AG09309 (cell line): ENCODE measurements around the gene CDC42BPB.

ENCODE experiments used
- DNase-seq: peaks from one replicate; pipeline ENCODE4 v3.0.0-alpha.2; 2010; ENCODE audit warnings: low read depth
- H3K4me3 ChIP-seq: 2 replicates; pipeline ENCODE4 v1.5.1; 2011; ENCODE audit warnings: mild to moderate bottlenecking, low read depth, low read length, moderate library complexity; ENCODE audit not compliant: control insufficient read depth
- CTCF ChIP-seq: IDR thresholded peaks from 2 replicates; pipeline ENCODE4 v1.5.1; 2011; ENCODE audit warnings: mild to moderate bottlenecking, low read depth, low read length, inconsistent platforms; ENCODE audit not compliant: insufficient read depth, control insufficient read depth; ENCODE audit errors: missing control alignments

CDC42BPB gene

GRCh38 chr14:102932484-102933248 is 124.7 kb downstream of the CDC42BPB start:
- TF ChIP-seq CTCF = no peak
- H3K4me3 ChIP-seq = no peak overlapping the region
- DNase-seq = no peak

- DNase-seq = no peak
- no peak overlapping the region for H3K4me3 ChIP-seq
- TF ChIP-seq CTCF = no peak
Observed at GRCh38 chr14:102931580-102932285, 125.6 kb downstream of the CDC42BPB start.

DNA sequence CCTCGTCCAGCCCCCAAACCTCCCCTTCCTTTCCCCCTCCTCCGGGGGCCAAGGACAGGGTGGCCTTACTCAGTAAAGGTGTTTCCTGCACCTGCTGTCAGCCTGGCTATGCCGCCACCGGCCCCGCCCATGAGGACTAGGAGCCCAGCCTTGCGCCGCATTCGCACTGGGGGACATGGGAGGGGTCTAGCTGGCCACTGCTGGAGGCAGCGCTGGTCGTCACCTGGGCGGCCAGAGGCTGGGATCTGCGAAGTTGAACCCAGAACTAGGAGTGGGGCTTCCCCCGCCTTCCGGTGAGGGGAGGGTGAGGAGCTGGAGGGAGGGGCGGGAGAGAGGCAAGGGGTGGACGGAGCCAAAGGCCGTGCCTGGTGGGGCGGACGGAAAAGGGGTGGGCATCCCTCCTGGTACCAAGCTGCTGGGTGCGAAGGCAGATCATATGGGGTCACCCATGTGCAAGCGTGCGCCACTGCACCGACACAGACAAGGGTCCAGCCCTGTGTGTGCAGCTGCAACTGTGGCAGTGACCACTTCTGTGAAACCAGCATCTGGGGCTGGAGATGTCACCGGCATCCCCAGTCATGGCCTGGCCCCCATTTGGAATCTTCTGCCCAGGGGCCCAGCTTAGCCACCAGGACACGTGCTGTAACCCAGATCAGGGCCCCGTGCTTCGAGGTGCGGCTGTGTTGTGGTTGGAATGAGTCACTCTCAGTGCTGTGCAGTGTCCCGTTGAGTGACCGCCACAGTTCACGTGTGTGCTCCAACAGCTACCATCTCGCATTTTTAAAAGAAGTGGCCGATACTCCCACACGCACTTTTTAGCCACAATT is 126.4 kb downstream of the CDC42BPB start:
- no peak for TF ChIP-seq CTCF
- no peak for DNase-seq
- no peak overlapping the region for H3K4me3 ChIP-seq

GRCh38 chr14:102930138-102930752 is 127.1 kb downstream of the CDC42BPB start:
- no peak for TF ChIP-seq CTCF
- DNase-seq = no peak
- H3K4me3 ChIP-seq = no peak overlapping the region

GRCh38 chr14:102929241-102930137 is 127.9 kb downstream of the CDC42BPB start:
- no peak for DNase-seq
- H3K4me3 ChIP-seq = no peak overlapping the region
- no peak for TF ChIP-seq CTCF
